NCI-H1048 (cell line): ENCODE results near the gene ADORA2B.
"Not testable (repeated sequence)": the region's sequence is repeated elsewhere in the genome, so short reads cannot be mapped to it uniquely, and the experiment has no call there.

ENCODE experiments used
- DNase-seq: peaks from one replicate; lab custom pipeline; 2025; lab: John Stamatoyannopoulos, UW

Gene ADORA2B

DNA sequence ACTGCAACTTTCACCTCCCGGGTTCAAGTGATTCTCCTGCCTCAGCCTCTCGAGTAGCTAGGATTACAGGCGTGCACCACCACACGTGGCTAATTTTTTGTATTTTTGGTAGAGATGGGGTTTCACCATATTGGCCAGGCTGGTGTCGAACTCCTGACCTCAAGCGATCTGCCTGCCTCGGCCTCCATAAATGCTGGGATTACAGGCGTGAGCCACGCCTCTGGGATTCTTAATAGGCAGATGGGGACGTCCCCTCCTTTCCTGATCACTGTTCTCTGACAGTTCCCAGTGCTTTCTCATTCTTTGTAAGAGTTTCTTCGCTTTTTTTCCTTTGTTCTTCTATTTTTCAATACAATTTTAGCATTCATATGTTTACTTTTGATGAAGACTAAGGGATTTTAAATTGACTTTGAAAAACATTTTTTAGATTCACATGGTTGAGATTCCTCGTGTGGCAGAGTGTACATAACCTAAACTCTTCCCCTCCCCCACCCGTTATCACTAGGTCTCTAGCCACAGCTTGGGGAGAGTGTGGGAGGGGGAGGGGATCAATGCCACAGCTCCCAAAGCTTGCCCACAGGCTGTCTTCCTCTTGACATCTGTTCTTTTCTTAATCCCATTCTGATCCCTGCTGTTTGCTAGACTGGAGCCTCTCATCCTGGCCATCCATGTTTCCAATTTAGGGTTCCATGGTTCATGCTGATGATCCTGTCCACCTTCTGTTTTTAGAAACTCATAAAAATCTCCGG, 11.0 kb downstream of the ADORA2B start:
- no peak for DNase-seq

DNA sequence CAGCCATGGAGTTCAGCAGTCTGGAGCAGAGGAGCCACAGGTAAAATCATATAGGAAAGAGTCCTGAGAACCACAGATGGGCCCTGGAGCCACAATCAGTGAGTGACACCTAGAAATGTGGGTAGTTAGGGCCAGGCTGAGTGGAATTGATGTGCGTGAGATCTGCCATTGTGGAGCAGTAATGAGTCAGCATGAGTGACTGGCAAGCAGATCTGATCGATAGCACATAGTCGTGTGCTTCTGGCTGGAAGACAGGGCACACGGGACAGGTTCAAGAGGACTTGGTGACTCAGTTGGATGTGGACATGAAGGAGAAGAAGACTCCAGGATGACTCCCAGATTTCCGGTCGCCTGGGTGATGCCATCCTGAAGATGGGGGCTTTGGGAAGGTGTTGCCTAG, 12.3 kb downstream of the ADORA2B start:
- no peak for DNase-seq

DNA sequence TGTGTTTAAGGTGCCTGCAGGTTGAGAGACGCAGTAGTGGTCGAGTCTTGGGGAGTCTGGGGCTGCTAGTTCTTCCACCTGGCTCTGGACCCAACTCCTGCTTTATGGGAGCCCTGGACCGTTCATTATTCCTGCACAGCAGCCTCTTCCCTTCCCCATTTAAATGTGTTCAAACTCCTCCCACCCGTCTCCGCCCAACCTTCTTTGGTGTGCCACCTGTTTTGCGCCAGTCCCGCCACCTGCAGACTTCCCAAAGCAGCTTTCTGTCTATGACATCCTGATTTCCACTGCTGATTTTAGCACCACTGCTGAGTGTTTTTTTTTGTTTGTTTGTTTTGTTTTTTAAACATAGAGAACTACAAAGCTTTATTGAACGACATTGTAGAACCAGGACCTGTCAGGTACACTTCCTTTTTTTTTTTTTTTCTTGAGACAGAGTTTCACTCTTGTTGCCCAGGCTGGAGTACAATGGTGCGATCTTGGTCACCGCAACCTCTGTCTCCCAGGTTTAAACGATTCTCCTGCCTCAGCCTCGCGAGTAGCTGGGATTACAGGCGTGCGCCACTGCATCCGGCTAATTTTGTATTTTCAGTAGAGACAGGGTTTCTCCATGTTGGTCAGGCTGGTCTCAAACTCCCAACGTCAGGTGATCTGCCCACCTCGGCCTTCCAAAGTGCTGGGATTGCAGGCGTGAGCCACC, 12.8 kb downstream of the ADORA2B start:
- no peak for DNase-seq

DNA sequence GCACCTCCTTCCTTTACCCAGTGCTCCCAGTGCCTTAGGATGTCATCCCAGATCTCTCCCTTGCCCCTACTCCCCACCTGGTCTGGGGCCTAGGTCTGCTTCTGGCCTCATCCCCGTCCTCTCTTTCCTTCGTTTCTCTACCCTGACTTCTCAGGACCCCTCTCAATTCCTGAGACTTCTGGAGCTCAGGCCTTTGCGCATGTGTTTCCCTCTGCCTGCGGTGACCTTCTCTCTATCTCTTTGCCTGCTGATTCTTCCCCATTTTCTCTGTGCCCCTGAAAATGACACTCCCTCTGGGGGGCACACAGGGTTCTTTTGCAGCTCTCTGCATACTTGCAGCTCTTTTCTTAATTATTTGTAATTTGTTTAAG, 13.5 kb downstream of the ADORA2B start:
- DNase-seq: no peak

DNA sequence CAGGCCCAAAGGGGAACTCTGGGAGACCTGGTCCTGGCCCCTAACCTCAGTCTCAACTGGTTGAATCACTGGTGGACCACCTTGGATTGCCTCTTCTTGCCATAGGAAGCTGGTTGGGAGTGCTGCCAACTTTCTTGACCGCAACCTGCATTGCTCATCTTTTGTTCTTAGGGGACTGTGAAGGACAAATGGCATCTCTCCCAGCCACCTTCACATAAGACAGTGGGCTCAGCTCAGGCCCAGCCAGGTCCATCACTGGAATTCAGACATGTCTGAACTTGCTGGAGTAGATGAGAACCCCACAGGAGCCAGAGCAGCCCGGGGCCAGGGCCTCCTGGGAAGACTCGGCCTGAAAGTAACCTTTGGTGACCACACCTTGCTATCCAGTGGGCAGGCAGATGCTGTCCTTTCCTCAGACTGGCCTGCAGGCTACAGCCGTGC, 18.8 kb downstream of the ADORA2B start:
- no peak for DNase-seq

DNA sequence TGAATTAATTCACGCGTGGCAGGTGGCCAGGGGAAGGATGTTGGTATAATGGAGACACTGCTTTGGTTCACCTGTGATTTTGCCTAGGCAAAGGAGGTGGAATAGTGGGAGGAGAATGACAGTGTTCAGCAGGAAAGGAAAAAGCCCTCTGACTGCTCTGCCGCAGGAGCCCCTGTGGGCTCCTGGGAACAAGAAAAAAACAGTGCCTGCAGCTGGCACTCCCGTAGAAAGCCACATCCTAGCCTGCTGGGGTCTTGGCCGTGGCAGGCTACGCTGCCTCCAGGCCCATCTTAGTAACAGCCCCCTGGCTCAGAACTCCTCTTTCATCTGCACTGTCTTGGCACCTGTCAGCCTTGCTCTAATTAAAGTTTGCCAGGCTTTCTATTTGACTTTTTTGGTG, 20.6 kb downstream of the ADORA2B start:
- DNase-seq: no peak

DNA sequence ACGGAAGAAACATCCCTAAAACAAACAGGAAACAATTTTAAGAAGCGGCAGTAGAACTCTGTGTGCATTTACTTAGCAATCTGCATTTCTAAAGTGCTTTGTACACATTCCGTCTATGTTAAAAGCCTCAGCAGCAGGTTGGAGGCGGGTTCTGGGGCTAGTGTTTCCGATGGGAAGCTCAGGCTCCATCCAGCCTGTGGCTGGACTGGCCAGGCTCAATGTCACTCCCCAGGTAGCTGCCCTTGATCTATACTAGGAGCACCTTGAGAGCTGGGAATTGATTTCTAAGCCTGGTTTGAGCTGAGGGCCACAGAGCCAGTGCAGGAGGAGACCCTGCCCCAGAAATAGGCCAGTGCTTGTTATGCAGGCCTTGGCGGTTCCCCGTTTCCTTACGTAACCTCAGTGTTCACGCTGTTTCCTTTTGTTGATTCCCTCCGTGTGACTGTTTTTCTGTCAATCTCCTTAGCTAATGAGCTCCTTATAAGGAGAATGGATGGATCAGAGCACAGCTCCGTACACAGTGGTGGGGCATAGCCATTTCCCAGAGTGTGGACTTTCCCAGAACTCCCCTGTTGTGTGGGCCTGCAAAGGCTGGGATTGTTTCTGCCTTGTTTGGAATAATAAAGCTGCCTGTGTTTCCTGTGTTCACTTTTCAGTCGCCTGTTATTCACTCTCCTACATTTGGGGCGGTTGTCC, 21.4 kb downstream of the ADORA2B start:
- no peak for DNase-seq

DNA sequence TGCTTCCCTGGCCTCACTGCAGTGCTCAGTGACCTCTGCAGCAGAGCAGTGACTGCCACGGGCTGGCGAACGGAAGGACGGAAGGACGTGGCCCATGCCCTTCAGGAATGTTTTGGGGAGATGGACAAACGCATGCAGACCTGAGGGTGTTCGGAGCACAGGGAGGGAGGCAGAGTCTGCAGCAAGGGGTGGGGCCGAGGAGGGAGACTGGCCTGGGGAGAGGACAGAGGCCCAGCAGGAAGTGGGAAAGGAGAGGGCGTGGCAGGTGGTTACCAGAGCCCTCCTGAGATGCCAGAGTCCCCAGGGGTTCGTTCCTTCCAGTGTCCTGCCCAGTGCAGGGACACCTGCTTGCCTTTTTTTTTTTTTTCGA, 21.9 kb downstream of the ADORA2B start:
- no peak for DNase-seq

DNA sequence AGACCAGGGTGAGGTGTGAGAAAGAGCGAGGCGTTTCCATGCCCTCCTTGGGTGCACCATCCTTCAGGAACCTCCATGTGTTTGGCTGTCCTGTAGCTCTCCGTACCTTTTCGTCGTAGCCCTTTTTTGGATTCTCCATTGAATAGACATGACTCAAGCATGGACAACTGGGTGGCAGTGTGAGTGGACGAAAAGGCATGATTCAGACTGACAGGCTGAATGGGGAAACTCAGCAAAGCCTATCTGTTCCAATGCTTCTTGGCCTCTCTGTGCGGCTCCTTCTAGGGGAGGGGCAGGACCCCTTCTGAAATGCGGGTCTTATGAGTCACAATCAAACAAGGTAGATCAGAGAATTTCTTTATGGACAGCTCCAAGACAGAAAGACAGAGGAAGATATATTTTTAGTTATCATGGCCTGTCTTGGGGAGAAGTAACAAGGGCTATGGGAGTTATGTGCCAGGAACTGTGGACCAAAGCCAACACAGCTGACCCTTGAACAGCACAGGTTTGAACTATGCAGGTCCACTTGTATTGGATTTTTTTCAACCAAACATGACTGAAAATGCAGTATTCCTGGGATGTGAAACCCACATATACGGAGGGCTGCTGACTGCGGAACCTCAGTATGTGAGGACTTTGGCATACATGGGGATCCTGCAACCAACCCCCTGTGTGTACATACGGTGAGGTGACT, 22.9 kb downstream of the ADORA2B start:
- no peak for DNase-seq

DNA sequence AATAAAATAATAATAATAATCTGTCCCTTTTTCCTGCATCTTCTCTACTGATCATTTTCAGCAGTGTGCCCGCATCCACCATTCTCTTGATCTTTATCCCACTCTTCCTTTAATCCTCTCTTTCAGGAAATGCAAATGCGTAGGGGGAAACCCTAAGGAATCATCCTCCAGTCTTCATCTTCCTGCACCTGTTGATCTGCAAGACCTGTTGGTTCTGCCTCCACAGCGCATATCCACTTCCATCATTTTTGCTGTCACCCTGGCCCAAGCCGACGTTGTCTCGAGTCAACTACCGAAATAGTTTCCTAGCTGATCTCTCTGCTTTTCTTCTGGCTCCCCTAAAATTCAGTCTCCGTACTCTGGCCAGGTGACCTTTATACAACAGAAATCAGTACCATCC, 24.5 kb downstream of the ADORA2B start:
- no peak for DNase-seq

DNA sequence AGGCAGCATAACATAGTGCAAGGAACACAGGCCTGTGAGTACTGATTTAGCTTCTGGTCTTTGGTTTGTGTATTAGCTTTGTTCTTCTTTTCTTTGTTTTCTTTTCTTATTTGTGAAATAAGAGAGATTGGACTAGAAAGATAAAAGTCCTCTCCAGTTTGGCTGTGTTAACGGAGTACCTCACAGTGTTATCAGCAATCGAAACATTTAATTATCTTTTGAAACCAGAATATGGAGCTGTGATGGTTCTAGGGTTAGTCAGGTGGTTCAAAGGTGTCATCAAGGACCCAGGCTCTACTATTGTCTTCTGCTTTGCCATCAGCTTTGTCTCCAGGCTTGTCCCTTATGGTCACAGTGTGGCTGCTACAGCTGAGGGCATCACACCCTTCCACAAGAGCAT, 25.6 kb downstream of the ADORA2B start:
- no peak for DNase-seq

DNA sequence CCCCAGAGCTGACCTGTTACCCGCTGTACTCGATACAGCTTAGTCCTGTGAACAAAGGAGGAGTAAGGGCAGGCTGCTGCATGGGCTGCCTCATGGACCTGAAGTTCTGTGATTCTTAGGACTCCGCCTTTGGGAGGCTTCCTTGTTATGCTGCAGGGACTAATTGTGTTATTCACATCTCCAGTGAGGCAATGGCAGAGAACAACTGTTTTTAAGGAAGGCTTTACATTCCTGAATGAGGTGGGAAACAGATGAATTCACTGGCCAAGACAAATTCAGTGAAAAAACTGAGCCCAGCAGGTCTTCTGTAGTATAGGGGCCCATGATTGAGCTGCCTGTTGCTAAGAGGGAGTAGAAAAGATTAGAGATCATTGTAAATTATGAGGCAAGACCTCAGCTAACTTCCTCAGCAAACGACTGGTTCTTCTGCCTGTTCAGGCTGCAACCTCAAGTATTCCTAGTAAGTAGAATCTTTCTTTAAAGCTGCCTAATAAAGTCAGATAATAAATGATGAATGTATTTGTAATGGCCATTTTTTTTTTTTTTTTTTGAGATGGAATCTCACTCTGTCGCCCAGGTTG, 26.3 kb downstream of the ADORA2B start:
- no peak for DNase-seq

DNA sequence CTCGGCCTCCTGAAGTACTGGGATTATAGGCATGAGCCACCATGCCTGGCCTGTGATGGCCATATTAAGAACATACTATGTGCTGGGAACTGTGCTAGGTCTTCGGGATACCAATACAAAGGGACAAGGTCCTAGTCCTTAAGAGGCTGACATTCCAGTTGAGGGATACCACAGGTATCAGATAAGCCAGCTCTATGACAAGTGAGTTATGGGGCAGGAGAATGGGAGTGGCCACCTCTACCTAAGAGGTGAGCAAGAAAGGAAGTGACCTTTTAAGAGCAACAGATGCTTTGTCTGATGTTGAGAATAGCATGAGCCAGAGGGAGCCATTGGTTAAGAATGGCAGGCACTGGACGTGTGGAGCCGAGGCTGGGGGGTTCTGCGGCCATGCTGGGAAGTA, 27.0 kb downstream of the ADORA2B start:
- DNase-seq: no peak

DNA sequence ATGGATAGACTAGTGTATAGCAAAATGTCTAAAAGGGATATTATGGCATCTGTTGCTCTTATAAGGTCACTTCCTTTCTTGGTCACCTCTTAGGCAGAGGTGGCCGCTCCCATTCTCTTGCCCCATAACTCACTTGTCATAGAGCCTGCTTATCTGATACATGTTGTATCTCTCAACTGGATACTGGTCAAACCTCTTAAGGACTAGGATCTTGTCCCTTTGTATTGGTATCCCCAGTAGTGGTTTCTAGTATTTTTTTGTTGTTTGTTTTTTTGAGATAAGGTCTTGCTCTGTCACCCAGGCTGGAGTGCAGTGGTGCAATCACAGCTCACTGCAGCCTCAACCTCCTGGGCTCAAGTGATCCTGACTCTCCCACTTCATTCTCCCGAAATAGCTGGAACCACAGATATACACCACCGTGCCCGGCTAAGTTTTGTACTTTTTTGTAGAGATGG, 27.6 kb downstream of the ADORA2B start:
- DNase-seq: no peak

DNA sequence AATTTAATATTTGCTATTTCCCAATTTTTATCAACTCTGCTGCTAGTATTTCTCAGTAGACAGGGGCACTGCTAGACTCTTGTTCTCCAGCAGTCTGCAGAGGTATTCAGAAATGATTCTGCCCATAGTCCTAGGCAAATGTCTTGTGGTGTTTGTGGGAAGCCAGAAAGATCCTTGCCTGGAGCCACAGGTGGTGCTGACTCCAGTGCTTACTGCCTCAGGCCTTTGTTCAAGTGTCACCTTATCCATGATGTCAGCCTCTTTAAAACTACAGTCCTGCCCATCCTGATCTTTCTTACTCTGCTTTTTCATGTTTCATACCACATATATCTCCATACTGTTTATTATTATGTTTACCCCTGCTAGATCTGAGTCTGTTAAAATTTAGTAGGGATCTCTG, 28.1 kb downstream of the ADORA2B start:
- DNase-seq: no peak

DNA sequence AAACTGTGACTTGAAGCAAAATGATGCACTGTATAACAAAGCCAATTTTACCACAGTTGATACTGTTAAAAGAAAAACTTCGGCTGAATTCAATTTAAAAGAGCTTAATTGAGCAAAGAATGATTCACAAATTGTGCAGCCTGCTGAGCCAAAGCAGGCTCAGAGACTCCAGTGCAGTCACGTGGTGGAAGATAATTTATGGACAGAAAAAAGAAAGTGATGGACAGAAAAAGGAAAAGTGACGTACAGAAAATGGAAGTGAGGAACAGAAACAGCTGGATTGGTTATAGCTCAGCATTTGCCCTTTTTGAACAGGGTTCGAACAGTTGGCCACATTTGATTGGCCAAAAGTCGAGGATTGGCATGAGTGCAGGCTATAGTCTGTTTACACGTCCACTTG, 28.9 kb downstream of the ADORA2B start:
- DNase-seq: no peak

DNA sequence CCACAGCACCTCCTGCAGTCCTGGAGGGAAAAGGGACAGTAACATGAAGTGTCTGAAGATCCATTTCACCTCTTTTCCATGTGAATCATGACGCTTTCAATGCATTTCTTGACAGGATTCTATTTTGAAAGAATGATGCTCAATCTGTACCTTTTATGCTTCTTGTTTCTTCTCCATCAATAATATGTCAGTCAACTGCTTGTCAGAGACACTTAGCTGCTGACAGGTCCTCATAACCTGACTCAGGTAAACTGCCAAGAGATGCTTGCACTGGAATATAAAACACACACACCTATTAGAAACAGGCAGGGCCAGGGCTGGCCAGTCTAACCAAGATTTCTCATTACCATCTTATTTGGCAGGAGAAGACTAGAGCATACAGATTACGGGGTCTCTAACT, 33.0 kb downstream of the ADORA2B start:
- DNase-seq: no peak

DNA sequence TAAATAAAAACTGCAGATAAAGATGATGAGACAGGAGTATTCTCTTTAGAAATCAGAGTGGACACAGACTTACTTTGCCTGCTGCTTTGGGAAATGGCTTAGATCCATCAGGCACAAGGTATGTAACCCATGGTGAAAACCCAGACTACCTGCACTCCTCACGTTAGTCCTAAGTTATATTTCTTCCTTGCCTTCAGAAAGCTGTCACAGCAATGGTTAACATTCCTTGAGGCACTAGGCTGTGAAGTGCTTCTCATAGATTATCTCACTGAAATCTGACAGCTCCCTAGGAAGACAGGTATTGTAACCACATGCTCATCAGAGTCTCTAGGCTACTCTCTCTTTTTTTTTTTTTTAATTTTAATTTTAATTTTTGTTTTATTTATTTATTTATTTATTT, 33.7 kb downstream of the ADORA2B start:
- no peak for DNase-seq

DNA sequence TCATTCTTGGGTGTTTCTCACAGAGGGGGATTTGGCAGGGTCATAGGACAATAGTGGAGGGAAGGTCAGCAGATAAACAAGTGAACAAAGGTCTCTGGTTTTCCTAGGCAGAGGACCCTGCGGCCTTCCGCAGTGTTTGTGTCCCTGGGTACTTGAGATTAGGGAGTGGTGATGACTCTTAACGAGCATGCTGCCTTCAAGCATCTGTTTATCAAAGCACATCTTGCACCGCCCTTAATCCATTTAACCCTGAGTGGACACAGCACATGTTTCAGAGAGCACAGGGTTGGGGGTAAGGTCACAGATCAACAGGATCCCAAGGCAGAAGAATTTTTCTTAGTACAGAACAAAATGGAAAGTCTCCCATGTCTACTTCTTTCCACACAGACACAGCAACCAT, 34.1 kb downstream of the ADORA2B start:
- DNase-seq: not testable (repeated sequence)

DNA sequence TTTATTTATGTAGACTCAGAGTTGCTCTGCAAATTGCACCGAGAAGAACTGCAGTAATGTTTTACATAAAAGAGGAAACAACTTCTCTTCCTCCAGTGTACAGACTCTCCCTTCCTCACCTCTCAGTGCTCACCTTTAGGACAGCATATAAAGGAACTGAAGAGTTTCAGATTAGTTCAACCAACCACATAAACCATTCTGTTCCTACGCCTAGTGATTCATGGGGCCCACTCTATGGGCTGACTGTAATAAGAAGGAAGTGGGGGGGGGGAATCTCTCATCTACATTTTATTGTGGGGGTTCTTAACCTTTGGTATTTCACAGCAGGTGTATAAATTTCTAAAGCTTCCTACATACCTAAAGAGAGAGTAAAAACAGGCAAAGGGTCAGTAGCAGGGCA, 36.3 kb downstream of the ADORA2B start:
- DNase-seq: no peak

DNA sequence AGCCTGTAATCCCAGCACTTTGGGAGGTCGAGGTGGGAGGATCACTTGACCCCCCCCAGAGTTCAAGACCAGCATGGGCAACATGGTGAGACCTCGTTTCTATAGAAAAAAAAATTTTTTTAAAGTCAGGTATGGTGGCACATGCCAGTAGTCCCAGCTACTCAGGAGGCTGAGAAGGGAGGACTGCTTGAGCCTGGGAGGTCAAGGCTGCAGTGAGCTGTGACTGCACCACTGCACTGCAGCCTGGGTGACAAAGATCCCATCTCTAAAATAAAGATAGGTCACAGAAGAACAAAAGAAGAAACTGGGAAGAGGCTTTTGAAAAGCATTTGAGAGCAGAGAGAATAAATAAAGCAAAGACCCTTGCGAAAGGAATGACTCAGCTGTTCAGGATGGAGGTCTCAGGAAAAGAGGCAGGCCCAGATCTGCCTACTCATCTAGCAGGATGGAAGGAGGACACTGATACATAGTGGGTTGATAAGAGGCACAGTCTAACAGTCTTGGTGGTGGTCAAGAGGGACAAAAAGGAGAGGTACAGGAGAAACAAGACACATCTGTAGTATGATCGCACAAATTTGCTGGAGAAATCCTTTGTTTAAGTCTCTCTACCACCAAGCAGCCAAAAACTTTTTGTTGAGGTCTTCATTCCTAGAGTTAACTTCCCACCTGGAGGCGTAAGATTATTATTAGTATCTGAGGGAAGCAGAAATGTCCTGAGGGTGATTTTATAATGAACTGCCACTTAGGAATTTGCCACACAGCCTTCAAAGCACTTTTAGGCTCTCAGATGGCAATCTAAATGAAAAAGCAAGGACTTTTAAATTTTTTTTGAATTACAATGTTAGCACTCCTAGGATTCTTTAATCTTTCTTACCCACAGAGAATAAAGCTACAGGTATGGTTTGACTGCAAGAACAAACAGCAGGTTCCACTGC, 37.0 kb downstream of the ADORA2B start:
- DNase-seq: no peak
